VCaP (cell line): ENCODE results near the gene MYT1.

Experiments
- H3K27ac ChIP-seq: fragments of 450-650 bp; 2 replicates; pipeline ENCODE4 v1.5.1; 2017
- TF ChIP-seq, protein P1 (sequence below): fragments of 450-650 bp; conservative IDR thresholded peaks from 2 replicates; pipeline ENCODE4 v1.5.1; 2017; ENCODE audit warnings: mild to moderate bottlenecking, moderate library complexity

The MYT1 gene

GRCh38 chr20:64148581-64148980 lies 15.7 kb upstream of the MYT1 start:
- TF ChIP-seq, protein P1, sequence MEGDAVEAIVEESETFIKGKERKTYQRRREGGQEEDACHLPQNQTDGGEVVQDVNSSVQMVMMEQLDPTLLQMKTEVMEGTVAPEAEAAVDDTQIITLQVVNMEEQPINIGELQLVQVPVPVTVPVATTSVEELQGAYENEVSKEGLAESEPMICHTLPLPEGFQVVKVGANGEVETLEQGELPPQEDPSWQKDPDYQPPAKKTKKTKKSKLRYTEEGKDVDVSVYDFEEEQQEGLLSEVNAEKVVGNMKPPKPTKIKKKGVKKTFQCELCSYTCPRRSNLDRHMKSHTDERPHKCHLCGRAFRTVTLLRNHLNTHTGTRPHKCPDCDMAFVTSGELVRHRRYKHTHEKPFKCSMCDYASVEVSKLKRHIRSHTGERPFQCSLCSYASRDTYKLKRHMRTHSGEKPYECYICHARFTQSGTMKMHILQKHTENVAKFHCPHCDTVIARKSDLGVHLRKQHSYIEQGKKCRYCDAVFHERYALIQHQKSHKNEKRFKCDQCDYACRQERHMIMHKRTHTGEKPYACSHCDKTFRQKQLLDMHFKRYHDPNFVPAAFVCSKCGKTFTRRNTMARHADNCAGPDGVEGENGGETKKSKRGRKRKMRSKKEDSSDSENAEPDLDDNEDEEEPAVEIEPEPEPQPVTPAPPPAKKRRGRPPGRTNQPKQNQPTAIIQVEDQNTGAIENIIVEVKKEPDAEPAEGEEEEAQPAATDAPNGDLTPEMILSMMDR: no peak
- no peak overlapping the region for H3K27ac ChIP-seq

DNA sequence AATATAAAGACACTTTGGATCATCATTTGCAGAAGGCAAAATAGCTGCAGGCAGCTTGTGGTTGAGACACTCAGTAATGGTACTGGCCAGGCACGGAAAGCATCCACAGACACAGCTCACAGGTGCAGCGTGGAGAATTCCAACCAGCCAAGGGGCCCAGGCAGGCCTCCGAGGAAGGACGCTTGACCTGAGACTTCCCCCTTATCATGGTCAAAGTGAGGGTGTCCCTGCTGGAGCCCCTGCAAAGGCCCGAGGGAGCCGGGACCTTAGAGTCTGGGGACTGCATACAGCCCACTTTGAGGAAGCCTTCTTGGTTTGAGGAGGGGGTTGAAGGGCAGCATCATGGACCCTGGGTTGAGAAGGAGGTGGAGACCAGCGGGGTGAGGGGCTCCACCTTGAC lies 15.1 kb upstream of the MYT1 start:
- TF ChIP-seq, protein P1: no peak

DNA sequence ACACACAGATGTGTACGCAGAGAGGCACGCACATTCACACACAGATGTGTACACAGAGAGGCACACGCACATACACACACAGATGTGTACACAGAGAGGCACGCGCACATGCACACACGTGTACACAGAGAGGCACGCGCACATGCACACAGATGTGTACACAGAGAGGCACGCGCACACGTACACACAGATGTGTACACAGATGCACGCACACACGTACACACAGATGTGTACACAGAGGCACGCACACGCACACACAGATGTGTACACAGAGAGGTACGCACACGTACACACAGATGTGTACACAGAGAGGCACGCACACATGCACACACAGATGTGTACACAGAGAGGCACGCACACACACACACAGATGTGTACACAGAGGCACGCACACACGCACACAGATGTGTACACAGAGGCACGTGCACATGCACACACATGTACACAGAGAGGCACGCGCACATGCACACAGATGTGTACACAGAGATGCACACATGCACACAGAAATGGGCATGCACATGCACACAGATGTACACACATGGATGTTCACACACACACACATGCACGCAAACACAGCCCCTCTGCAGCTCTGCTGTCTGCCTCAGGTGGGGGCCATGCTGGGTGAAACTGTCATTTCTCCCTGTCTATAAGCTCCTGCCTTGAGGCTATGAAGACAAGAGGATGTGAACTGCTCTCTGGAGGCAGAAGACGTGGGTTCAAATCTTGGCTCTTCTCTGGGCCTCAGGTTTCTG lies 14.3 kb upstream of the MYT1 start:
- TF ChIP-seq, protein P1: no peak
- no peak overlapping the region for H3K27ac ChIP-seq

More for the DNA sequence above, 15.1 kb upstream of the MYT1 start:
- no peak overlapping the region for H3K27ac ChIP-seq

DNA sequence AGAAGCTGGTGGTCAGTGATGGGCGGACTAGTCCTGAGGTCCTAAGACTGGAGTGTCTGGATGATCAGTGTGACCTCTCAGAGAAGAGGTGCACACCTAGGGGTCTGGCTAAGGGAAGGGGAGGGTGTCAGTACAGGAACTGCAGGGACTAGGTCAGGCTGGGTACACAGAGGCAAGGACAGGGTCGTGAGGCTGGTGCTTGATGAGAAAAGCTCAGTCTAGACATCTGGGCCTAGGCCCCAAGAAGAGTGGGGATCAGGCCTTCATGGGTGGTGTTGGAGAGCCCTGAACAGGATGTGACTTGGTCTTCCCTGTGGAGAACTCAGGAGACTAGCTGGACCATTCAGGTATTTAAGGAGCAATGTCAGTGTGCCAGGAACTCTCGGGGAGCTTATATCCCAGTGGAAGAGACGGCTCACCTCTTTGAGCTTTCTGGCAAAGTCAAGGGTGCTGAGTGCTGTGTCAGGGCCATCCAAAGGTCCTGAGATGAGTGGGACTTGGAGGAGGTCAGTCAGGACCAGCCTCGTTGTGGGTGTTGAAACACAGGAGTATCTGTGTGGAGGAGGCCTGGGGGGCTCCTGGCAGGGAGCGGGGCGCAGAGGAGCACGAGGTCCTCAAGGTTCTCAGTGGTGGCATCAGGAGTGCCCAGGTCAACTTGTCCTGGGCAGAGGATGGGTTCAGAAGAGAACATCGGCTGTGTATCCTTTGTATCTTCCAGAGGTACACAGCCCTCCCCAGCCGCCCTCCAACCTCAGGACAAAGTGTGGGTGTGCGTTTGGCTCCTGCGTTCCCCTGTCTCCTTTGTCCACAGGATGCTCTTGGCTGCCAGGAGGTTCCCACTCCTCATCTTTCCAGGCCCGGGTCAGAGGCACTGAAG lies 13.3 kb upstream of the MYT1 start:
- H3K27ac ChIP-seq: no peak overlapping the region
- TF ChIP-seq, protein P1: no peak

DNA sequence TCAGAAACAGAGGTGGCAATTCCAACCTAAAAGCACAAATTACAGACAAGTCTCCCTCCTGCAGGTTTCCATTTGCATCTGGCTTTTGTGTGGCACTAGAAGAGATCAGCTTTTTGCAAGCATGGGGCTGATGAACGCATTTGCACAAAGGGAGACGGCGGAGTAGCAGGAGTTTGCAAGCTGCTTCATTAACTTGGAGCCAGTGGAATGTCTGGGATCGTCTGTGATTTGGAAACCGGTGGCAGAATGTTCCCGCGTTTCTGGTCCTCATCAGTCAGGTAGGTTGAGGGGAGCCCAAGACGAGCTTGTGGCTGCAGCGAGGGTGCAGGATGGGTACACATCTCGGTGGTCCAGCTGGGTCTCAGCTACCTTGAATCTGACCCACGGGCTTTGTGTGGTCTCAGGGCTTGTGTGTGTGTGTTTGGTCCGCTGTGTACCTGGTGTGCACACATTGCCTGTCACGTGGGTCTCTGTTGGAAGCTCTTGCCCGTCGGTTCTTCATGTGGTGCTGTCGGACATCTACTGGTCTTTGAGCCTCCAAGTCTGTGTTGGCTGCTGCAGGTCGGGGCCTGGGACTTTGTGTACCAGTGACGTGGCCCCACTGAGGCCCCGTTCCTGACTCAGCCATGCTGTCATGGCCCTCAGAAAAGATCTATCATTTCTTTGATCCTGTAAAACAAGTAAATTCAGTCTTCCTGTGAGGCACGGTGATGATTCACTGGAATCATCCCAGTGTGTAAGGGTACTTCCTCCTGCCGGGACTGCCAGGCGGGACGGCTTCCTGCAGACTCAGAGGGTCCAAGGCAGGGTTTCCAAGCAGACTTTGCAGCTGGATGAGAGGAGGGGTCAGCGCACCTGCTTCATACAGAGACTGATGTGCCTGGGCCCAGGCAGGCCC lies 12.4 kb upstream of the MYT1 start:
- TF ChIP-seq, protein P1: no peak
- H3K27ac ChIP-seq: no peak overlapping the region

DNA sequence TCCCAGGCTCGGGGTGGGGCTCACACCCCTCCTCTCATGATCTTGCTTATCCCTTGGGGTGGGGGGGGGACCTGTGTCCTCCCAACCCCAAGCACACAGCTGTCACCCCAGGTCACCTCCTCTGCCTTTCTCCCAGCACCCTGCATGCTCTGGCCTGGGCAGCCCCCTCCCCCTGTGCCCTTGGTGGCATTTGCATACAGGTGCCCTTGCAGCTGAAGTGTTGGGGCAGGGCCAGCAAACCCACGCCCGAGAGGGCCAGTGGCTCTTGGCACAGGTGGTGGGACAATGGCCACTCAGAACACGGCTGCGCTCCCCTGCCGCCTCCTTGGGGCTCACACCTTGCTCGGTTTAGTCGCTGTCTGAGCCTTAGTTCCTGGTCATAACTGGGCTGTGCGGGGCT lies 11.3 kb upstream of the MYT1 start:
- H3K27ac ChIP-seq: no peak overlapping the region
- TF ChIP-seq, protein P1: no peak

DNA sequence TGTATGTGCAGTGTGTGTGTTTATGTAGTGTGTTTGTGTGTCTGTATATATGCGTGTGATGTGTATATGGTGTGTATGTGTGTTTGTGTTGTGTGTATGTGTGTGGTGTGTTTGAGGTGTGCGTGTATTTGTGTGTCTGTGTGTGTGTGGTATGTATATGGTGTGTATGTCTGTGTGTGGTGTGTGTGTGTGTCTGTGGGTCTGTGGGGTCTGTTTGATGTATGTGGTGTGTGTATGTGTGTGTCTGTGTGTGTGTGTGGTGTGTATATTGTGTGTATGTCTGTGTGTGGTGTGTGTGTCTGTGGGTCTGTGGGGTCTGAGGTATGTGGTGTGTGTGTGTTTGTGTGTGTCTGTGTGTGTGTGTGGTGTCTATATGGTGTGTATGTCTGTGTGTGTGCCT lies 10.8 kb upstream of the MYT1 start:
- TF ChIP-seq, protein P1: no peak
- H3K27ac ChIP-seq: no peak overlapping the region
